OCI-LY1 (cell line): ENCODE measurements around the gene ASB8.

ENCODE experiments used
- EZH2 ChIP-seq: fragments of 200-600 bp; sonication (generic), shearing (Covaris generic); IDR thresholded peaks from 2 replicates; pipeline ENCODE4 v1.8.0; 2017; ENCODE audit warnings: borderline replicate concordance, mixed run types, mild to moderate bottlenecking, antibody characterized with exemption, low read length, moderate library complexity, mixed read lengths
- TF ChIP-seq, protein P1 (sequence below): fragments of 200-600 bp; sonication (generic), shearing (Covaris generic); IDR thresholded peaks from 2 replicates; pipeline ENCODE4 v1.5.1; 2017; ENCODE audit warnings: mild to moderate bottlenecking, antibody characterized with exemption, low read length, moderate library complexity, mixed read lengths

DNA sequence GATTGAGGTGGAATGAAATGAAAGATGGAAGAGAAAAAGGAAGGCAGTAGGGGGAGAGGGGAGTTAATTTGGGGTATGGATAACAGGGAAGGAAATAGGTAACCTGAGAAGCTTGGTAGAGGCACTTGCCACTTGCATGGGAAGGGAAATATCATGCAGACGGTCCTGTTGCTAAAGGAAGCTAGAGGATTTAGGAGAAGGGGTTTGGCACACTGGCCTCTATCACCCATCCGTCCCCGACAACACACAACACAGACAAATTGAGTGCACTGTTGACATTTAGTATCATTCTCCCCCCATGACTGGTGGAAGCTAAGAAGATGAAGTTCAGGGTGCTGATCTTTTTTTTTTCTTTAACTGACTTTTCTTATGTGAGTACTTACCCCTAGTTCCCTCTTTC is 43.8 kb upstream of the ASB8 start:
- TF ChIP-seq, protein P1, sequence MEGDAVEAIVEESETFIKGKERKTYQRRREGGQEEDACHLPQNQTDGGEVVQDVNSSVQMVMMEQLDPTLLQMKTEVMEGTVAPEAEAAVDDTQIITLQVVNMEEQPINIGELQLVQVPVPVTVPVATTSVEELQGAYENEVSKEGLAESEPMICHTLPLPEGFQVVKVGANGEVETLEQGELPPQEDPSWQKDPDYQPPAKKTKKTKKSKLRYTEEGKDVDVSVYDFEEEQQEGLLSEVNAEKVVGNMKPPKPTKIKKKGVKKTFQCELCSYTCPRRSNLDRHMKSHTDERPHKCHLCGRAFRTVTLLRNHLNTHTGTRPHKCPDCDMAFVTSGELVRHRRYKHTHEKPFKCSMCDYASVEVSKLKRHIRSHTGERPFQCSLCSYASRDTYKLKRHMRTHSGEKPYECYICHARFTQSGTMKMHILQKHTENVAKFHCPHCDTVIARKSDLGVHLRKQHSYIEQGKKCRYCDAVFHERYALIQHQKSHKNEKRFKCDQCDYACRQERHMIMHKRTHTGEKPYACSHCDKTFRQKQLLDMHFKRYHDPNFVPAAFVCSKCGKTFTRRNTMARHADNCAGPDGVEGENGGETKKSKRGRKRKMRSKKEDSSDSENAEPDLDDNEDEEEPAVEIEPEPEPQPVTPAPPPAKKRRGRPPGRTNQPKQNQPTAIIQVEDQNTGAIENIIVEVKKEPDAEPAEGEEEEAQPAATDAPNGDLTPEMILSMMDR = no peak
- no peak for TF ChIP-seq EZH2
